Measurements from ENCODE around the gene ANAPC10. TPM values are rescaled to one million over a fixed set of nuclear protein-coding genes. Genes with fewer than 3 reads are reported as not detected.
"Not testable (repeated sequence)": the region's sequence is repeated elsewhere in the genome, so short reads cannot be mapped to it uniquely, and the experiment has no call there.

ANAPC10 gene
- total and polyA plus RNA-seq, 2 experiments from 2014 or later: 34.4 to 59.2 TPM

- peaks cover 20% of the 10 kb centered on the region; the same call in 1 of the 2 replicates for H3K4me1 ChIP-seq (ENCODE audit: insufficient read depth)
- H4K20me1 ChIP-seq (replicated peaks; ENCODE audit: insufficient read depth): no peaks in the 10 kb centered on the region
- ATAC-seq (no peak), DNase-seq (ENCODE audit: low spot score) (no peak)
- H3K4me3 ChIP-seq: no peak overlapping the region
- H3K36me3 ChIP-seq (ENCODE audit: insufficient read depth): no peaks in the 10 kb centered on the region
- no peak overlapping the region for H3K27ac ChIP-seq (ENCODE audit: low read depth)
- H3K36me3 Mint-ChIP-seq (ENCODE audit: low read depth): peaks cover 18% of the 10 kb centered on the region; the same call in 2 of the 3 replicates
- H3K27me3 Mint-ChIP-seq (ENCODE audit: insufficient read depth, low read depth, poor library complexity): no peaks in the 10 kb centered on the region
- H3F3A ChIP-seq (replicated peaks; ENCODE audit: low read depth): no peaks in the 10 kb centered on the region
- H3K27me3 ChIP-seq (ENCODE audit: insufficient read depth): no peaks in the 10 kb centered on the region
- no peak overlapping the region for H3K4me3 Mint-ChIP-seq
- H3K27ac Mint-ChIP-seq: no peak overlapping the region
- peaks cover 5% of the 10 kb centered on the region; the same call in 2 of the 3 replicates for H3K9me3 Mint-ChIP-seq
- no peak overlapping the region for H3K4me2 ChIP-seq
- no peaks in the 10 kb centered on the region for H3K9me2 ChIP-seq (ENCODE audit: insufficient read depth)
- H3K4me1 Mint-ChIP-seq: peaks cover 17% of the 10 kb centered on the region; the same call in 2 of the 3 replicates
- no peak overlapping the region for H2AFZ ChIP-seq
- H3K79me2 ChIP-seq (replicated peaks; ENCODE audit: insufficient read depth): peaks cover 21% of the 10 kb centered on the region
- no peak for TF ChIP-seq POLR2AphosphoS5 (IDR thresholded peaks at IDR 0.05; ENCODE audit: low read depth)
Measured at GRCh38 chr4:145001635-145002034, 96.4 kb downstream of the ANAPC10 start.

- H3K4me3 Mint-ChIP-seq; H3K9me3 Mint-ChIP-seq; DNase-seq (ENCODE audit: low spot score); H3K4me2 ChIP-seq; H3F3A ChIP-seq (replicated peaks; ENCODE audit: low read depth); H3K9me2 ChIP-seq (ENCODE audit: insufficient read depth); H3K27me3 ChIP-seq (ENCODE audit: insufficient read depth); H3K36me3 ChIP-seq (ENCODE audit: insufficient read depth); H3K27me3 Mint-ChIP-seq (ENCODE audit: insufficient read depth, low read depth, poor library complexity); ATAC-seq; H2AFZ ChIP-seq; H3K4me3 ChIP-seq; H3K27ac ChIP-seq (ENCODE audit: low read depth); H3K27ac Mint-ChIP-seq; H4K20me1 ChIP-seq (replicated peaks; ENCODE audit: insufficient read depth): not testable (repeated sequence)
- peaks cover 18% of the 10 kb centered on the region for H3K36me3 Mint-ChIP-seq (ENCODE audit: low read depth)
- peaks cover 17% of the 10 kb centered on the region for H3K4me1 Mint-ChIP-seq
- H3K4me1 ChIP-seq (ENCODE audit: insufficient read depth): peaks cover 20% of the 10 kb centered on the region; the same call in 1 of the 2 replicates
- peaks cover 24% of the 10 kb centered on the region for H3K79me2 ChIP-seq (replicated peaks; ENCODE audit: insufficient read depth)
Measured at GRCh38 chr4:145000656-145001055, 97.3 kb downstream of the ANAPC10 start.

GRCh38 chr4:144989306-144989705 is 108.7 kb downstream of the ANAPC10 start:
- Histone ChIP-seq H4K20me1 (replicated peaks; ENCODE audit: insufficient read depth) (no peaks in the 10 kb centered on the region; the same call in 1 of the 2 replicates), H3K36me3 (ENCODE audit: insufficient read depth) (no peaks in the 10 kb centered on the region), H3K79me2 (replicated peaks; ENCODE audit: insufficient read depth) (no peaks in the 10 kb centered on the region), H2AFZ (no peak overlapping the region), H3K9me2 (ENCODE audit: insufficient read depth) (0 out of 2 replicates have a peak, but pooled peaks cover 6% of the 10 kb centered on the region), H3K4me1 (ENCODE audit: insufficient read depth) (no peaks in the 10 kb centered on the region), H3K27ac (ENCODE audit: low read depth) (no peak overlapping the region), H3F3A (replicated peaks; ENCODE audit: low read depth) (no peaks in the 10 kb centered on the region), H3K27me3 (ENCODE audit: insufficient read depth) (no peaks in the 10 kb centered on the region), H3K4me2 (no peak overlapping the region), H3K4me3 (no peak overlapping the region)
- Mint-ChIP-seq H3K27ac (no peak overlapping the region), H3K9me3 (no peaks in the 10 kb centered on the region; the same call in 1 of the 3 replicates), H3K4me1 (peaks cover 9% of the 10 kb centered on the region), H3K27me3 (ENCODE audit: insufficient read depth, low read depth, poor library complexity) (no peaks in the 10 kb centered on the region), H3K4me3 (no peak overlapping the region), H3K36me3 (ENCODE audit: low read depth) (no peaks in the 10 kb centered on the region; the same call in 2 of the 3 replicates)
- ATAC-seq (no peak), DNase-seq (ENCODE audit: low spot score) (no peak)
- no peak for TF ChIP-seq CTCF (conservative IDR thresholded peaks at IDR 0.05; ENCODE audit: low read depth in 2 of 2)
- no peak for TF ChIP-seq CREB1 (CRISPR knock-in tag; IDR thresholded peaks at IDR 0.05; ENCODE audit: low read depth)
- no peak for TF ChIP-seq ZNF331 (CRISPR knock-in tag; IDR thresholded peaks at IDR 0.05; ENCODE audit: low read depth)
- TF ChIP-seq ETS1 (IDR thresholded peaks at IDR 0.05): no peak
- no peak for TF ChIP-seq POLR2AphosphoS5 (IDR thresholded peaks at IDR 0.05; ENCODE audit: low read depth)
- TF ChIP-seq REST (IDR thresholded peaks at IDR 0.05; ENCODE audit: unreplicated experiment): no peak
- TF ChIP-seq EZH2 (IDR thresholded peaks at IDR 0.05; ENCODE audit: low read depth, unreplicated experiment): no peak
- TF ChIP-seq STAT1 (IDR thresholded peaks at IDR 0.05; ENCODE audit: unreplicated experiment): no peak
- TF ChIP-seq EZH2phosphoT487 (IDR thresholded peaks at IDR 0.05; ENCODE audit: unreplicated experiment): no peak
- no peak for TF ChIP-seq ZNF114 (CRISPR knock-in tag; IDR thresholded peaks at IDR 0.05)

Measured in GM23338 (cell line).